Hindlimb muscle (tissue), 1 donor: ENCODE measurements around the gene SLAMF8. TPM values are rescaled to one million over a fixed set of nuclear protein-coding genes. Genes with fewer than 3 reads are reported as not detected.
A peak's percentile ranks its signal among the peaks of the same experiment; 100 is the strongest.

Experiments used
- DNase-seq: peaks from one replicate; pipeline ENCODE4 v3.0.0-alpha.2; 2013
- polyA plus RNA-seq: library from polyadenylated mRNA; unstranded; fragments of 120-200 nt; gene quantifications from one replicate; pipeline ENCODE4 v1.2.1, GENCODE V29; 2013; ENCODE audit not compliant: insufficient read length

The SLAMF8 gene
- polyA plus RNA-seq, 1 donor = 0.45 TPM

DNA sequence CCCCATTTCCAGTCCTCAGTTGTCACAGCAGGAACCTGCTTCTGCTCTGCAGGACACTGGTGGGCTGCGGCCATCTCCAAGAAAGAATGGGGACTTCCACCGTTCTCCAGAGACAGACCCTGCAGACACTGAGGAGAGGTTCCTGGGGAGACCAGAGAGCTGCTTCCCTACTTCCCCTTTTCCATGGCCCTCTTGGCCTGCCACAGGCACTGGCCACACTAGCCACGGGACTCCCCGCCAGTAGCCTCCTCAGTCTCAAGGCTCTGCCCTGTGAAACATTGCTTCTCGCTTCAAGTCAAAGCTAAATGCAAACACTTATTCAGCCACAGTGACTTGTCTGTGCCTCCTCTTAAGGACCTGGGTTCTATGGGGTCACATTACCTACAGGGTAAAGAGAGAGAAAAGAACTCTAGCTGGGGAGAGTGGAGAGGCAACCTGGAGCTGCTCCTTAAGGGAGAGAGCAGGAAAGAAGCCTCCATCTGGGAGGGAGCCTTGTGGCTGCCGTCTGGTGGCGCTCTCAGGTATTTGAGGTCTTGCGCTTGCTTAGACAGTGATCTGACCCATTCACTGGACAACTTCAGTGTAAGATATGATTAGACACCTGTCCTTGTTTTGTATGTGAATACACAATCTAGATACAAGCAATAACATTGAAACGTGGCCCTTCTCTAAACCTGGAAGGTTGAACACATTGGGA lies 5.4 kb upstream of the SLAMF8 start:
- DNase-seq = no peak

GRCh38 chr1:159823406-159823805 lies 3.3 kb upstream of the SLAMF8 start:
- no peak for DNase-seq

GRCh38 chr1:159825564-159825963 lies 1.1 kb upstream of the SLAMF8 start:
- no peak for DNase-seq

DNA sequence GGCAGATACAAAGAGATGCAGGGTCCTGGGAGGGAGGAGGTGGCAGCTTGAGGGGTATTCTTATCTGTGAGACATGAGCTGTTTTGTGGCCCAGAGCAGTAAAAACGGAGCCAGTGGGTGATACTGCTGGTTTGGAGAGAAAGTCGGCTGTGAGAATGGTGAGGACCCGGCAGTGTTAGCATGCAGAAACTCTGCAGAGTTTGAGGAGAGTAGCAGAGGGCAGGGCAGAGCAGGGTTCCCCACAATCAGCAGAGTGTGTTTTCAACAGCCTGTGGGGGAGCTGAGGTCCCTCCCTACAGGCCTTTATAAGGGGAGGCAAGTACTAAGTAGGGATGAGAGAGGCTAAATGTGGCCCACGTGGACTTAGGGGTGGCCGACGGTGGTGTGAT lies 423 bp downstream of the SLAMF8 start:
- no peak for DNase-seq

DNA sequence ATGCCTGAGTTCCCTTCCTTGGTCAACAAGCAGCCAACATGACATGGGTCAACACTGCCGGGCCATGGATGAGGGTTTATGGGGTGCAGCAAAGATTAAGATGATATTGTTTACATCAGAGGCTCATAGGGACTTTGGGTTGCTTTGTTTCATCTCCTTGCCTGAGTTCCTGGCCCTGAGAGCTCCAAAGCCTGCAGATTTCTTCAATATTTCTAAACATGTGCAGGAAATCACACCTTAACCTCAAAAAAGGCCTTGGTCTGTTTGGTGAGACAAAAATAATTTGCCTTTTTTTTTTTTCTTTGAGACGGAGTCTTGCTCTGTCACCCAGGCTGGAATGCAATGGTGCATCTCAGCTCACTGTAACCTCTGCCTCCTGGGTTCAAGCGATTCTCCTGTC lies 876 bp downstream of the SLAMF8 start:
- no peak for DNase-seq

DNA sequence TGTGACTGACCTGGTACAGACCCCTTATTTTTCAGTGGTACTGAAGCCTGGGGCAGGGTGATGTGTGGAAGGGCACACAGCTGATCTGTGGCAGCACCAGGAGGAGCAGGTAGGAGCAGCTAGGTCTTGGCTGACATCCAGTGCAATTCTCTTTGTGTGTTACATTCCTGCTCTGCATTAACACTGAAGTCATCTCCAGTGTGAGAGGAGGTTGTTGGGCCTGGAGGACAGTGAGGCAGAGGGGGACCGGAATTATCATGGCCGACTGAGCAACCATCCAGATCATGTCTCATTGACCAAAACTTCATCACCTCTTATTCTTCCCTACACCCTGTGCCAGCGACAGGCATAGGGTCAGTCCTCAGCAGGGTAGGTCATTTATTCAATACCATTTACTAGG lies 1.5 kb downstream of the SLAMF8 start:
- no peak for DNase-seq

GRCh38 chr1:159828581-159829272 lies 2.1 kb downstream of the SLAMF8 start:
- DNase-seq = no peak

DNA sequence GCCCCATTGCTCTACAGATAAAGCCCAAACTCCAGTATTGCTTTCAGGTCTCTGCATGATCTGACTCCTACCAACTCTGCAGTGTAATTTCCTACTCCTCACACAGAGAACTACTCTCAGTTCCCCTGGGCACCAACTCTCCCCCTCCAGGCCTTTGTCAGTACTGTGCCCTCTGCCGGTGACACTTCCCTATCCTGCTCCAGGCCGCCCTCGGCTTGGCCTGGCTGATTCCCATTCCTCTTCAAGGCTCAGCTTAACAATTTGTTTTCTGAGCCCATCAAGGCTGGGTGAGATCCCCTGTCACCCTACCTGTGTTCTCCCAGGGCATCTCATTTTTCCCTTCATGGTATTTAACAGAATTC lies 2.6 kb downstream of the SLAMF8 start:
- no peak for DNase-seq

DNA sequence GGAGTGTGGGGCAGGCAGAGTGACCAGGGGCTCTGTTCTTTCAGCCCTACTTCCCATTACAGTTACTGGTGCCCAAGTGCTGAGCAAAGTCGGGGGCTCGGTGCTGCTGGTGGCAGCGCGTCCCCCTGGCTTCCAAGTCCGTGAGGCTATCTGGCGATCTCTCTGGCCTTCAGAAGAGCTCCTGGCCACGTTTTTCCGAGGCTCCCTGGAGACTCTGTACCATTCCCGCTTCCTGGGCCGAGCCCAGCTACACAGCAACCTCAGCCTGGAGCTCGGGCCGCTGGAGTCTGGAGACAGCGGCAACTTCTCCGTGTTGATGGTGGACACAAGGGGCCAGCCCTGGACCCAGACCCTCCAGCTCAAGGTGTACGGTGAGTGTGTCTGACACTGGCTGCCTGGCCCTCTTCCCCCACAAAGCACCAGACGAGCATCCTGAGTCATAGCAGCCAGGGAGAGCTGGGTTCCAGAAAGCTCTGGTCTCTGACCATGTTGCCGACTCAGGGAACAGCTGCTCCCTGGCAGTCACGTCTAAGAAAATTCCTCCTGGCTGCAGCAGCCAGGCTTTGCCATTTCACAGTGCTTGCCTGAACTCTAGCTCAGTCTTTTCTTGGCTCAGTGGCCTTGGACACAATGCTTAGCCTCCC lies 3.3 kb downstream of the SLAMF8 start:
- DNase-seq = peak; percentile 27

- no peak for DNase-seq
Measured at GRCh38 chr1:159830722-159831121, 4.0 kb downstream of the SLAMF8 start.

- no peak for DNase-seq
Measured at GRCh38 chr1:159831412-159832141, 4.9 kb downstream of the SLAMF8 start.

- DNase-seq = no peak
Measured at GRCh38 chr1:159832309-159832708, 5.6 kb downstream of the SLAMF8 start.

DNA sequence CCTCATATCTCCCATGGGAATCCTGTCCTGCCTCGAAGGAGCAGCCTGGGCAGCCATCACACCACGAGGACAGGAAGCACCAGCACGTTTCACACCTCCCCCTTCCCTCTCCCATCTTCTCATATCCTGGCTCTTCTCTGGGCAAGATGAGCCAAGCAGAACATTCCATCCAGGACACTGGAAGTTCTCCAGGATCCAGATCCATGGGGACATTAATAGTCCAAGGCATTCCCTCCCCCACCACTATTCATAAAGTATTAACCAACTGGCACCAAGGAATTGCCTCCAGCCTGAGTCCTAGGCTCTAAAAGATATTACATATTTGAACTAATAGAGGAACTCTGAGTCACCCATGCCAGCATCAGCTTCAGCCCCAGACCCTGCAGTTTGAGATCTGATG lies 8.7 kb downstream of the SLAMF8 start:
- DNase-seq = no peak

DNA sequence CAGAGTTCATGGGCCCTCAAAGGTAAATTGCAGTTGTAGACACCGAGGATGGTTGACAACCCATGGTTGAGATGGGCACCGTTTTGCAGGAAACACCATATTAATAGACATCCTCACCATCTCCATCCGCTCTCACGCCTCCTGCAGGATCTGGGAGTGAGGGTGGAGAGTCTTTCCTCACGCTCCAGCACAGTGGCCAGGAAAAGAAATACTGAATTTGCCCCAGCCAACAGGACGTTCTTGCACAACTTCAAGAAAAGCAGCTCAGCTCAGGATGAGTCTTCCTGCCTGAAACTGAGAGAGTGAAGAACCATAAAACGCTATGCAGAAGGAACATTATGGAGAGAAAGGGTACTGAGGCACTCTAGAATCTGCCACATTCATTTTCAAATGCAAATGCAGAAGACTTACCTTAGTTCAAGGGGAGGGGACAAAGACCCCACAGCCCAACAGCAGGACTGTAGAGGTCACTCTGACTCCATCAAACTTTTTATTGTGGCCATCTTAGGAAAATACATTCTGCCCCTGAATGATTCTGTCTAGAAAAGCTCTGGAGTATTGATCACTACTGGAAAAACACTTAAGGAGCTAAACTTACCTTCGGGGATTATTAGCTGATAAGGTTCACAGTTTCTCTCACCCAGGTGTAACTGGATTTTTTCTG lies 9.3 kb downstream of the SLAMF8 start:
- DNase-seq = no peak

DNA sequence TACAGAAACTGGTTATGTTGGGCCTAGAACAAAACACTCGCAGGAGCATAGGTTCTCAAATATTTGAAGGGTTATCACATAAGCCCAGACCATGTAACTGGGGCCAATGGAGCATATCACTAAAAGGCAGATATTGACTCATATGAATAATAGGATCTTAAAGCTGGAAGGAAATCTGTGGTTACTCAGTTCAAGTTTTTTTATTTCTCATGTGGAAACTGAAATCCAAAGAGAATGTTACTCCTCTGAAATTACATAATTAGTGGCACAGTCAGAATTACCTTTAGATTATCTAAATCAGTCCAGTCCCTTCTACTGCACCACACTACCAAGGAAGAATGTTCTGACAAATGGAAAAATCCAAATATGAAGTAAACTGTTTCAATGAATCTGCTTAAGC lies 12.0 kb downstream of the SLAMF8 start:
- DNase-seq = no peak

- DNase-seq = no peak
Measured at GRCh38 chr1:159839116-159839849, 12.6 kb downstream of the SLAMF8 start.

GRCh38 chr1:159841749-159842148 lies 15.1 kb downstream of the SLAMF8 start:
- DNase-seq = no peak

DNA sequence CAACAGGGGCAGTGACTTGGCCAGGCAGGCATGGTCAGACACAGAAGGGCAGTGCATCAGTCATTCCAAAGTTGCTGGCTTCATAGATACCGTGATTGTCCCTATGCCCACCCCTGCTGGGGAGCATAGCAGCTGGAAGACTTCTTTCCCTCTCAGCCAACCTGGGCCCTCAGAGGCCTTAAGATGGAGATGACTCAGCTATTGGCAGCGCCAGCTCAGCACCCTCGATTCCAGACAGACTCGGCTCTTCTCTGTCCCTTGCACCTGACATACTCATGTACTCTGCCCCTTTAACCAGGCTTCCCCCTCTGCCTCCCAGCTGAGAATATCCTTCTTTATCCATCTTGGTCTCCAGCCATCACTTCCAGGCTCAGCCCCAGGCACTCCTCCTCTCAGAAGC lies 16.8 kb downstream of the SLAMF8 start:
- DNase-seq = no peak

GRCh38 chr1:159845751-159846629 lies 19.3 kb downstream of the SLAMF8 start:
- DNase-seq = no peak

DNA sequence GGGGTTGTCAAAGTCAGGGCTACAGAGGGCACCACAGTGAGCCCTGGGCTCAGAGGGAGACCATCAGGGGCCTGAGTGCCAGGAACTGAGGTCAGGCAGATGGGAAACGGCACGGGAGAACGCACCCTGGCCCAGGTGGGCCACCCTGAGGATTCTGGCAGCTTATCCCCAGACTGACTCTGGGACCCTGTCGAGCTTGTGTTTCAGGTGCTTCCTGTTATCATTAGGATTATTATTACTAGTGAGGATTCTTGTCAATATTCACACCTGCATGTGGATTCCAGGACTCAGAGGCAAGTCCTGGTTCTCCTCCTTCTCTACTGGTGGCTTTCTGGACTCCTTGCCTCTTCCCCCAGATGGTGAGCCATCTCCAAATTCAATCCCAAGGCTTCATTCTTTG lies 20.6 kb downstream of the SLAMF8 start:
- DNase-seq = no peak

DNA sequence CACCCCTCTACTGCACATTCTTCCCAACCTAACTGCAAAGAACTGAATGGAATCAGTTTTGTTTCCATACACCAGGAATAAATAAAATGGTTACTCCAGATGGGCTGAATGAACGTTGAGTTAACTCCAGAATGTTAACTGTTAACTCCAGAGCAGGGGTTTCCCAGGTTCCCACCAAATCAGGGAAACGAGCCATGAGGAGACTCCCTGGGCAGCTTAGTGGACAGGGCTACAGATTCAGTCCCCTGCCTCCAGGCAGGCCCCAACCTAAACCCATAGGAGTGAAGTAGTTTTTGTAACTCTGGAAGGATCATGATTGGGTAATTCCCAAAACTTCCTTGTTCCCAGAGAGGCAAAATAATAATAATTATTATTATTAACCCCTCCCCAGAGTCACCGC lies 21.7 kb downstream of the SLAMF8 start:
- no peak for DNase-seq
